RWPE1 (cell line): Measurements from ENCODE around the gene ACCS.

Experiments used
- CTCF ChIA-PET: fragments of 350-600 bp; sonication (Branson Sonifier 250); formaldehyde crosslinking; extraction: SDS; loops from one replicate; lab custom pipeline; 2021; lab: Yijun Ruan, JAX
- POLR2A ChIA-PET: fragments of 400-600 bp; formaldehyde crosslinking; extraction: SDS; loops from one replicate; lab custom pipeline; 2020; ENCODE audit warnings: antibody characterized with exemption; ENCODE audit not compliant: low non-redundant PET; lab: Yijun Ruan, JAX
- DNase-seq: peaks from one replicate; pipeline ENCODE4 v3.0.0; 2012; ENCODE audit warnings: low spot score
- H3K27ac ChIP-seq: fragments of 450-650 bp; 2 replicates; pipeline ENCODE4 v1.5.1; 2017
- TF ChIP-seq, protein P1 (sequence below): fragments of 450-650 bp; conservative IDR thresholded peaks from 2 replicates; pipeline ENCODE4 v1.5.1; 2017; ENCODE audit warnings: low read depth, mild to moderate bottlenecking

Gene ACCS

DNA sequence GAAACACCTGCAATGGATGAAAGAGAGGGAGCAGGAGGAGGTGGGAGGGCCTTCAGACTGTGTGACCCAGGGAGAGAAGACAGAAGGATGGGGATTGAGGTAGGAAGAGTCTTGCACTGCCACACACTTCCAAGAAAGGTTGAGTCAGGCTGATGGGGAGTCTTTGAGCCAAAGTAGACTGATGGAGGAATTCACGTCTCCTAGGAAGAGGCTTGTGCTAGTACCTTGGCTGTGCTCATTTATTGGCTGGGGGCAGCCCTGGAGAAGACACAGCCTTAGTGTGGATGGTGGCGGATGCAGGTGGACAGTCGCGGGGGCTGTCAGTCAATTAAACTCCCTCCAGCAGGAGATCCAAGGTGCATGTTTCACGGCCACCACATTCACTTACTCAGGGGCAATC is 34.5 kb upstream of the ACCS start:
- CTCF ChIA-PET: no interaction called here
- DNase-seq: no peak
- TF ChIP-seq, protein P1, sequence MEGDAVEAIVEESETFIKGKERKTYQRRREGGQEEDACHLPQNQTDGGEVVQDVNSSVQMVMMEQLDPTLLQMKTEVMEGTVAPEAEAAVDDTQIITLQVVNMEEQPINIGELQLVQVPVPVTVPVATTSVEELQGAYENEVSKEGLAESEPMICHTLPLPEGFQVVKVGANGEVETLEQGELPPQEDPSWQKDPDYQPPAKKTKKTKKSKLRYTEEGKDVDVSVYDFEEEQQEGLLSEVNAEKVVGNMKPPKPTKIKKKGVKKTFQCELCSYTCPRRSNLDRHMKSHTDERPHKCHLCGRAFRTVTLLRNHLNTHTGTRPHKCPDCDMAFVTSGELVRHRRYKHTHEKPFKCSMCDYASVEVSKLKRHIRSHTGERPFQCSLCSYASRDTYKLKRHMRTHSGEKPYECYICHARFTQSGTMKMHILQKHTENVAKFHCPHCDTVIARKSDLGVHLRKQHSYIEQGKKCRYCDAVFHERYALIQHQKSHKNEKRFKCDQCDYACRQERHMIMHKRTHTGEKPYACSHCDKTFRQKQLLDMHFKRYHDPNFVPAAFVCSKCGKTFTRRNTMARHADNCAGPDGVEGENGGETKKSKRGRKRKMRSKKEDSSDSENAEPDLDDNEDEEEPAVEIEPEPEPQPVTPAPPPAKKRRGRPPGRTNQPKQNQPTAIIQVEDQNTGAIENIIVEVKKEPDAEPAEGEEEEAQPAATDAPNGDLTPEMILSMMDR: no peak
- POLR2A ChIA-PET: no interaction called here
- no peak overlapping the region for H3K27ac ChIP-seq

DNA sequence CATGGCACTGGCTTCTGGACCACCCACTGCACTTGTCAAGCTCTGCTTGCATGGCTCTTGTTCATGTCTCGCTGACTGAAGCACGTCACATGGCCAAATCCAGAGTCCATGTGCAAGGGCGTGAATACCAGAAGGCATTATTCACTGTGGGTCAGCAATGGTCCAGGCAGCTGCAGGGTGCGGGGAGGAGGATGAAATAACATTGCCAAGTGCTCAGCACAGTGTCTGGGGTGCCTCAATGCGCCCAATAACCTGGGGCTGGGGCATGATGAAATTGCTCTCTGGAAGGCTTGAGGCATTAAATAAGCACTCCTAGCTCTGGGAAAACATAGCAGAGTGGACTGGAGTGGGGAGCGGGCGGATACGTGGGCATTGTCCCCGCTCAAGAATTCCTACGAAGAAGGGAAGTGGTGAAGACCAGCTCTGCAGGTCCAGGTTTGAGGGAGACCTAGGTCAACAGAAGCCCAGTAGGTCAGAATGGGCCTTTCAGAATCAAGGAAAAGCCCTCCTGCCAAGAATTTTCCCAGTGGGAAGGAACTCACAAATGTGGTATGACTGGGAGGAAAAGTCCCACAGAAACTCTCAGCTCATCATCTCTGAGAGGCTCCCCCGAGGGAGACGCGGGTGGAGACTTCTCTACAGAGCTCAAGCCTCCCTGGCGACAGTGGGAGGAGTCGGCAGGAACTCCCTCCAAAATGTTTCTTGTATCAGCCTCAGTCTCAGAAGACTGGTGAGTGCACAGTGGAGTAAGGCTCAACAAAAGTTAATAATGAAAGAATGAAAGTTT is 33.6 kb upstream of the ACCS start:
- ChIA-PET POLR2A (no interaction called here), CTCF (no interaction called here)
- DNase-seq: no peak
- TF ChIP-seq, protein P1: no peak
- H3K27ac ChIP-seq: no peak overlapping the region

DNA sequence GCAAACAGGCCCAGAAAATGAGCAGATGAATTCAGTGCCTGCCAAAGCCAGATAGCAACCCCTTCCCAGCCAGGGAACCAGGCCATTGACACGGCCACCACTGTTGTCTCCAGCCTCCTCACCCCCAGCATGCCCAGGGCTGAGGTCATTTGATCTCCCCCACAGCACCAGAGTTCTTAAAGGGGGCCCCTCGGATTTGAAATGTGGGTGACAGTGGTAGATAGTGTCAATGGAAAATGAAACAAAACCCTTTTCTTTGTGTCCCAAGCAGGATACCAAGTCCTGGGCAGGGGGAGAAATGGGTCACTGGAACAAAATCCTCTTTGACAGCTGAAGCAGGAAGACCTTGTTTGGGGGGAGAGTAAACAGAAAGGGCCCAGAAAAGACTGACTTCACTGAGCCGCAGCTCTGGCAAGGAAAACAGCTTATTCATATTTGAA is 32.6 kb upstream of the ACCS start:
- ChIA-PET CTCF (no interaction called here), POLR2A (no interaction called here)
- no peak for DNase-seq
- TF ChIP-seq, protein P1: no peak
- H3K27ac ChIP-seq: no peak overlapping the region

DNA sequence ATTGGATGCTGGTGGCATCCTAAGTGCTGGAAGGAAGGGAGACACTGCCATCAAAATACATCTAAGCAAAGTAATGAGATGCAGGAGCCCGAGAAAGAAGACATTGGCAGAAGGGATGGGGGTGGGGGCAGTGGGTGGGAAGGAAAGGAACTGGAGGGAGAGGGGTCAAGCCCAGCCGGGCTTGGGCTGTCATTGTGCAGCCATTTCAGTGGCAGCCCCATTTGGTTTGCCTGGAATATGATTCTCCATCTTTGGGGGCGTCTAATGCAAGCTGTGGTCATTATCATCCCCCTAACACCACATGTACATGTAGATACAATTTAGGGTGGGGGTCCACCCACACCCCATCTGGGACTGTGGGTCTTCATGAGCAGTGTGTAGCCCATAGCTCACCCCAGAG is 32.2 kb upstream of the ACCS start:
- H3K27ac ChIP-seq: no peak overlapping the region
- ChIA-PET CTCF (no interaction called here), POLR2A (no interaction called here)
- DNase-seq: no peak
- TF ChIP-seq, protein P1: no peak

DNA sequence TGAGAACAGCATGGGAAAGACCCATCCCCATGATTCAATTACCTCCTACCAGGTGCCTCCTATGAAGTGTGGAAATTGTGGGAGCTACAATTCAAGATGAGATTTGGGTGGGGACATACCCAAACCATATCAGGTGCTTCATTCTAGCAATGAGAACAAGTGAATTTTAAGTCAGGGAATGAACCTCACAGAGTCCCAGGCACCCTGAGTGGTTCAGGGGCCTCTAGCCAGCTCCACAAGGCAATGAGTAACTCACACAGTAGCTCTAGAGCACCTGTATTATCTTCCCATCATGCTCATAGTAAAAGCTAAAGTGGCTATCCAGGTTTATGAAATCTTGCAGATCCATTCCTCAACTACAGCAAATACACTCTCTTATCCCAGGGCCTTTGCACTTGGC is 31.4 kb upstream of the ACCS start:
- TF ChIP-seq, protein P1: no peak
- no peak for DNase-seq
- H3K27ac ChIP-seq: no peak overlapping the region
- POLR2A ChIA-PET: no interaction called here
- CTCF ChIA-PET: no interaction called here

DNA sequence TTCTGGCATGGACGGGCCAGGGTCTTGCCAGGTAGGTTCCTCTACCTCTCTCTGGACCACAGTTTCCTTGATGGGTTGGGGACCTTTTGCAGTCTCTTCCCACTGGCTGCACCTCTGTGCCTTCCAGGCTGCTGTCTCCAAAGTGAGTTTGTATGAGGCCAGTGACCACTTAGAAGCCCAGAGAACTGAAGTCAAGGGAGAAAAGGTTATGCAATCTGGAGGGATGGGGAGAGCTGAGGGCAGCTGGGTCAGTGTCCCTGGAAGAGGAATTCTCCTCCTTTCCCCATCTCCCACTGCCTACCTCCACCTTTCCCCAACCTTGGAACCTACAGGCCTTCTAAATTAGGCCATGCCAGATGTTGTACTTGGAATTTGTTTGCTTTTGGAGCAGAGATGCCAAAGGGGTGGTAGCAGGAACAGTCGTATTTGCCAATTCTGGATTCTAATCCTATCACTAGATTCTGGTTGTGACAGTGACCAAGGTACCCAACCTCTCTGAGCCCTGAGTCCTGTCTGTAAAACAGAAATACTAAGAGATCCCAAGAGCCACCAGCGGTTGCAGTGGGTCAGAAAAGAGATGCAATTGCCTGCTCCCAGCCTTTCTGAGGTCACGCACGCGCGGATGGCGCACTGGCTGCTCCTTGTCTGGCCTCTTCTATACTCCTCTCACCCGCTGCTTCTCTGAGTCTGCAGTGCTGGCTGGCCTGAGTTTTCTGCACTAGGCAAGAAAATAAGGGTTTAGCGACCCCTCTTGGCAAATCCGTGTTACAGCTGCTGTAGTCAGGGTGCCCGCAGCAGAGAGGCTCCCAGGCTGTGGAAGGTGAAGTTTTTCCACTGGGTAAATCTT is 29.0 kb upstream of the ACCS start:
- ChIA-PET POLR2A (no interaction called here), CTCF (interaction anchor here (2.6 kb wide), 1 partner anchor 147 kb away, joined by 6 read pairs; no protein-coding TSS in a partner anchor)
- TF ChIP-seq, protein P1: peak; percentile 47
- peak; percentile 41 for DNase-seq
- no peak overlapping the region for H3K27ac ChIP-seq
